Dermis blood vessel endothelial cell (primary cell): ENCODE measurements around the gene SH3GL2. TPM values are rescaled to one million over a fixed set of nuclear protein-coding genes. Genes with fewer than 3 reads are reported as not detected.

Experiments
- DNase-seq: peaks from one replicate; pipeline ENCODE4 v3.0.0; 2010
- total RNA-seq: library from RNA; depleted of rRNA; stranded (reverse); fragments of >200 nt; gene quantifications from 2 replicates; pipeline ENCODE4 v1.2.3, GENCODE V29; 2014

The SH3GL2 gene
- total RNA-seq, 1 donor from 2014 or later = 0.17 TPM

DNA sequence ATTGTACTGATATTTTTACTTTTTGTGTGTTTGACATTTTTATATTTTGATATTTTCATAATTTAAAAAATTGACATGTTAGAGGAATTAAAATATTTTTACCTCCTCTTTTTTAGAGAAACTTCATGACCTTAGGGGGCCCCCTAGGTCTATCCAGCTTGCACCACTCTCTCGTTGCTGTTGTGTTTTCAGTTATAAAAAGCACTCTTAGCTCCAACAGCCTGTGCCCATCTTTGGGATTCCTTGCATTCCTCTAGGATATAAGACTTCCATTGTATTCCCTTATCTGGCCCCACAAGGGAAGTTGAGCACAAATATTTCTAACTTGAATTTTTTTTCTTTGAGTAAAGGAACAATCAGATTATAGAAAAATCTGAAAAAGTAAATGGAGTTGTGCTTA, 245.3 kb downstream of the SH3GL2 start:
- no peak for DNase-seq

DNA sequence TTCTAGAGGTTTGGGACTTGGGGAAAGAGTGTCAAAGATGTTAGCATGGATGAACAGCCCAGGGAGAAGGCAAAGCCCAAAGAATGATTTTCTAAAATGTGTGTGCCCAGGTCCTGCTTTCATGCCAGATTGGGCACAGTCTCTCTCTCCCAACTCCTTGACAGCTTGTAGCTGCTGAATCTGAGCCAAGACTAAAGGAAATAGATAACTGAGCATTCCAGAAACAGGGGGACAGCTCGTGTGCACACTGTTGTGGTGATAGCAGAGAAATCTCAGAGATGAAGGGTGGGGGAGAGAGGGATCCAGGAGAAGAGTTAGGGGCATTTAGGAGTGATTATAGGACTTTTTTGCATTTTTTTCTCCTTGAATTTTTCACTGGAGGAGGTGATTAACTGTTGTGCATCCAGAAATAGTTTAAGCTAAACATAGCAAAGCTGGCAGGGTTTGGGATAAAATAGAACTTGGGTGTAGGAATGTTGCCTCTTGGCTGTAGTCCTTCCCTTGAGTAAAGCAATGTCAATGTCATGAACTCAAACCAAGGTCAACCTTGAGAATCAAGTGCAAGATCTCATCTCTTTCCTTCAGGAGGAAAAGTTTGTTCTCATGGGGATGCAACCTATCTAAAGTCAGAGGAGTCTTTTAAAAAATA, 245.9 kb downstream of the SH3GL2 start:
- DNase-seq = no peak

GRCh38 chr9:17825265-17825659, 246.4 kb downstream of the SH3GL2 start:
- DNase-seq = no peak

DNA sequence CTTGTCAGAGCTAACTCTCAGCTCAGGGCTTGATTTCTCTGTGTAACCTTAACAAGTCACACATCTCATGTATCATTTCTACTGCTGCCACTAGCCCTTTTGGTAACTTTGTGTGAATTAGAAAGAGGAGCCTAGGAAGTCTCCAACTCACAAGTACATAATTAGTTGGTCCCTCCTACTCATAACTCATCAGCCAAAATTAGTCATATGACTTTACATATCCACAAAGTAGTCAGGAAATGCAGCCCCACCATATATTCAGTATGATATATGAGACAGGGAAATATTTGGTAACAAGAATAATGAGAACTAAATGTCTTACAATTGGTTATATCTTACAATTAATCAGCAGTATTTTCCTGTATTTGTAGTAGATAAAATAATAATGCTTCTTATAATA, 250.2 kb downstream of the SH3GL2 start:
- DNase-seq = no peak

DNA sequence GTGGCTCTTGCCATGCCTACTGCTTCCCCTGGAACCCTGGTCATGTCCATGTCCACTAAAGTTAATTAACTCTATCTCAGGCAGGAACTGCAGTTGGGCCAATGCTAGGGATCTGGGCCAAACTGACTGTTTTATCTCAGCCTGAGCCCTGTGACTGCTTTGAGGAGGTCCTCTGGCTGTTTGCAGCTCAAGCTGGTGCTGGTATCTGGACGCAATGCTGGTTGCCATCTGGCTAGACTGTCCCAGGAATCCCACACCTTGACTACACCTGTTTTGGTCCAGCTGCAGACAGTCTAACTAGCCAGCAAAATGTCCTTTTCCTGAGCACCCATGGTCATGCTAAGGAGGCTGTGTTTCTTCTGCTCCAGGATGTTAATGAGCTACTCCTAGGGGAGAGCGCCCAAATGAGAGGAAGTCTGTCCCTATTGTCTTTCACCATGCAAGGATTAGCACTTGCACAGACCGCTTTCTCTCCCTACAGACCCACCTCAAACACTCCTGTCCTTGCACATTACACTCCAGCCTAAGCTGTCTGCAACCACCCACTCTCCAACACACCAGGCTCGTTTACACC, 251.0 kb downstream of the SH3GL2 start:
- DNase-seq = no peak

DNA sequence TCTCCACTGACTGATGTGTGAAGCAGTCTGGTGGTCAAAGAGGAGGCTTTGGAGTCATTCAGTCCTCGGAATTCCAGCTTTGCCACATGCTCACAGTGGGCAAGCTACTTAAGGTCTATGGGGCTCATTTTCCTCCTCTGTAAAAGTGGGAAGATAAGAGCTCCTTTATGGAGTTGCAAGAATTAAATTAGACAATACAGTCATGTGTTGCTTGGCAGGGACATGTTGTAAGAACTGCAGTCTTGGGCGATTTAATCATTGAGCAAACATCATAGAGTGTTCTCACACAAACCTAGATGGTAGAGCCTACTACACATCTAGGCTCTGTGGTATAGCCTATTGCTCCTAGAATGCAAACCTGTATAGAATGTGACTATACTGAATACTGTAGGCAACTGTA, 253.9 kb downstream of the SH3GL2 start:
- DNase-seq = no peak

DNA sequence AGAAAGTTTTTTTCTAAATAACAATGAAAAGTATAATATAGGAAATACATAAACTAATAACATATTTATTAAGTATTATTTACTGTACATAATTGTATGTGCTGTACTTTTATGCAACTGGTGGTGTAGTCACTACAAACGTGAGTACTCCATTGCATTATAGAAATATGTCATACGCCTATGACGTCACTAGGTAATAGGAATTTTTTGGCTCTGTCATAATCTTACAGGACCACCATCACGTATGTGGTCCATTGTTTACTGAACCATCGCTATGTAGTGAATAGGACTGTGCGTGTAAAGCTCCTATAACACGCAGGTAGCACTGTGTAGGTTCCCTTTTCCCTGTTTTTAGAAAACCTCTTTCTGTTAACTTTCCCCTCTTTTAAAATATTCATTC, 255.0 kb downstream of the SH3GL2 start:
- DNase-seq = no peak

GRCh38 chr9:17837965-17838364, 259.1 kb downstream of the SH3GL2 start:
- no peak for DNase-seq

DNA sequence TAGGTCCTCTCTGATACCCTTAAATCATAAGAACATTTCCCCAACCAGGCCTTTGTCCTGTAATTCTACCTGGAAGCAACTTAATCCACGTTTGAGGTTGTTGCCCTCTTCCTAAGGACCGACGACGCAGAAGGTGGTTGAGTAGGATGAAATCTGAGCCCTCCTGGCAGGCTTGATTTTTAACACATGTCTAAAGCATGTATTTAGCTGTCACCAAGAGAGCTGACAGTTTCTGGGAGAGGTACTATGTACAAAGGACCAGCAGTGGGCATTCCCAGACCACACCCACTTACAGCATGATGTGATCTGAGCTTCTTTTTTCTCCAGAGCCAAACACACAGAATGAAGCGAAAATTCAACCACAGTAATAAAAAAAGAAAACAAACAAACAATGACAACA, 260.9 kb downstream of the SH3GL2 start:
- DNase-seq = no peak

GRCh38 chr9:17843236-17843635, 264.4 kb downstream of the SH3GL2 start:
- no peak for DNase-seq
